NCI-H2081 (cell line): ENCODE results near the gene DAG1.
"Not testable (repeated sequence)": the region's sequence is repeated elsewhere in the genome, so short reads cannot be mapped to it uniquely, and the experiment has no call there.

Source experiments
- DNase-seq, 2 experiments: peaks; one replicate each; lab custom pipeline; 2025; lab: John Stamatoyannopoulos, UW

The DAG1 gene

DNA sequence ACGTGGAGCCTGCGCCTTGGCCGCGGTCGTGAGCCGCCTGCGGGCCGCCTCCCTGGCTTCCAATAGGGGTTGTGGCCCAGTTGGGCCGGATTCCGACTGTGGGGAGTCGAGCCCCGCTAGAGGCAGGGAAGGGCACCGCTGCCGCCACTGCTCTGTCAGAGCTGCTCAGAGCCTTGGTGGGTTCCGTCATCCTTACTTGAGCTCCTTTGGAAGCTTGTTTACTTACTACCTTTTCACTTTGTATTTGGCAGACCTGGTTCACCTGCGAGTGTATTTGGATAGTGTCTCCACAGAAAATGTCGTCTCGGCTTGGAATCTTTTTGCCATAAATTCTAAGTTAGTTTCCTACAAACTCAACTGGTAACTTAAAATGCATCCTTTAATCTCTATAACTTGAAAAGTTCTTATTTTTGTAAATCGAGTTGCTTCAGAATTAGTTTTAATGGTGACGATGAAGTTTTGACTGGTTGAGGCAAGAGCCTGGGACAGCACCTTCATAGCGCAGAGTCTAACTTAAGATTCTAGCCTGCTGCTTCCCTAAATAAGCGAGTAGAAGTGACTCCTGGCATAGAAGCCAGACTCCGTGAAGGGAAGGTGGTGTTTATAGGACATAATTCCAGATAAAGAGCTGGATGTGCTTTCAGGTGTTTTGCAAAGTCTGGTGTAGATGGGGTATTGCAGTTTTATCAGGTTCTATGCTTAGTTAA, 800 bp downstream of the DAG1 start:
- no peak for DNase-seq

DNA sequence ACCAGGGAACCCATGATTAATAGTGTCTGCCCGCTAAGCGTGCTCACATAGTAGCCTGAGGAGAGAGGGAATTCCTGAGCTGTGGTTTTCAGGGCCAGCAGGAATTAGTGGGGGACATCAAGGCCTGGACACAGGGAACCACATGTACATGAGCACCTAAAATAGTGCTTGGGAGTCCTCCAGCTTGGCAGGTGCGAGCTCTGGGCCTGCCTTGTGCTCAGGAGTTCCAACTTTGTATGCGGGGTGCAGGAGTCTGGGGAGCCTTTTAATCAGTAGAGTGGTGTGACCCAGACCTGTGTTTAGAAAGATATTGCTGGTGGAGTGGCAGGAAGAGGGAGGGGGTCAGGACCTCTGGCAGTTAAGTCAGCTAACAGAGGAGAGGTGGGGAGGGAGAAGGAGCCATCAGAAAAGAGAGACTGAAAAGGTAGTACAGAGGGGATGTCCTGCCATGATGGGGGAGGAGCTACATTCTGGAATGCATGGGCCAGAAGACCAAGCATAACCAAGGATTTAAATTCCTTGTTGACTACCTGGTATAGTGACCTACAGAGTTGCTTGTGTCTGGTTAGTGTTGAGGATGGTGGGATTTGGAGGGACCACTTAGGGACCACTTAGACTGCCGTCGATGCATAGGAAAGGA, 1.9 kb downstream of the DAG1 start:
- DNase-seq = no peak

GRCh38 chr3:49476563-49476962, 6.5 kb downstream of the DAG1 start:
- no peak for DNase-seq

DNA sequence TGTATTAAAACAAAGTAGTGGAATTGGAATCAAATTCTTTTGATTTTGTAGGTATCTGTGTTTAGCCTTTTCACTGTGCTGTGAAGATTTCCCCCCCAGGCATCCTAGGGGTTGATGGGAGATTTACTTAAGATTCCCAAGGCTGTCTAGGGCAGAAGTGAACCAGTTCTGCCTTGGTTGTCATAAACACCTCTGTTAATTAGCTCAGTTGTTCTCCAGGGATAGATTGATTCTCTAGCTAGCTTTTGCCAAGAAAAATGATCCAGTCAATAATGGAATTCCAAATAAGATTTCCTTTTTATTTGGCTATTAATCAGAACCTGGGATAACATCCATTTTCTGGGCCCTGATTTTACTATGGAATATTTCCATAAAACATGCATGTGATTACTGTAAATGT, 12.7 kb downstream of the DAG1 start:
- DNase-seq = no peak

- DNase-seq = no peak
These were observed 14.4 kb downstream of the DAG1 start for GRCh38 chr3:49484471-49484870.

- no peak for DNase-seq
These were observed 19.2 kb downstream of the DAG1 start for GRCh38 chr3:49489247-49489646.

DNA sequence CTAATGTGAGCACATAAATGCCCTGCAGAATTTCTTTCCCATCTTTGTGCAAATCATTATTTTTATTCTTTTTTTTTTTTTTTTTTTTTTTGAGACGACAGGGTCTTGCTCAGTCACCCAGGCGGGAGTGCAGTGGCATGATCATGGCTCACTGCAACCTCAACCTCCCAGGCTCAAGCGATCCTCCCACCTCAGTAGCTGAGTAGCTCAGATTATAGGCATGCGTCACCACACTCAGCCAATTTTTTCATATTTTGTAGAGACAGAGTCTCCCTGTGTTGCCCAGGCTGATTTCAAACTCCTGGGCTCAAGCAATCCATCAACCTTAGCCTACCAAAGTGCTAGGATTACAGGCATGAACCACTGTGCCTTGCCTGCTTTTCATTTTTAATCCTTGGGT, 22.9 kb downstream of the DAG1 start:
- no peak for DNase-seq

DNA sequence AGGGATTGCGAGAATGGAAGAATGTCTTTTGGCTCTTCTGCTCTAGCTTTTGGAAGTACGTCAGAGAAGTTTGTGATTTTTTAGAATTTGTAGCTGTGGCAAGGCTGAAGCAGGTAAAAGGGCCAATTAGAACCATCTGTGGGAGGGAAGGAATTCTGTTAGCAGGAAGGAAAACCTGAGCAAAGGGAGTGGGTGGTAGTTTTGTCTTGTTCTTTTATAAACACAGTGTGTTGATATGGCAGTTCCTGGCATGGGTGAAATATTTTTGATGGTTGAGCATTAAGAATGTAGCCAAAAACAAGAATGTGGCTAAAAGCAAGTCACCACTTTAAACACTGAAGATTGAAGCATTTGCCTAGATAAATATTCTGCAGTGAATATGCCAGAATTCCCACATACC, 23.8 kb downstream of the DAG1 start:
- no peak for DNase-seq

- no peak for DNase-seq
These were observed 25.0 kb downstream of the DAG1 start for GRCh38 chr3:49495023-49495422.

DNA sequence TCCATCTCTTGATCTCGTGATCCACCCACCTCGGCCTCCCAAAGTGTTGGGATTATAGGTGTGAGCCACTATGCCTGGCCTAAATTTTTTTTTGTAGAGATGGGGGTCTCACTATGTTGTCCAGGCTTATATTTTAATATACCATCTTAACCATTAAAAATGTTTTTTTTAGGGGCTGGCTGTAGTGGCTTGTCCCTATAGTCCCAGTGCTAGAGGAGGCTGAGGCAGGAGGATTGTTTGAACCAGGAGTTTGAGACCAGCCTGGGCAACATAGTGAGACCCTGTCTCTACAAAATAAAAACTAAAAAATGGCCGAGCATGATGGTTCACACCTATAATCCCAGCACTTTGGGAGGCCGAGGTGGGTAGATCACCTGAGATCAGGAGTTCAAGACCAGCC, 26.8 kb downstream of the DAG1 start:
- not testable (repeated sequence) for DNase-seq

DNA sequence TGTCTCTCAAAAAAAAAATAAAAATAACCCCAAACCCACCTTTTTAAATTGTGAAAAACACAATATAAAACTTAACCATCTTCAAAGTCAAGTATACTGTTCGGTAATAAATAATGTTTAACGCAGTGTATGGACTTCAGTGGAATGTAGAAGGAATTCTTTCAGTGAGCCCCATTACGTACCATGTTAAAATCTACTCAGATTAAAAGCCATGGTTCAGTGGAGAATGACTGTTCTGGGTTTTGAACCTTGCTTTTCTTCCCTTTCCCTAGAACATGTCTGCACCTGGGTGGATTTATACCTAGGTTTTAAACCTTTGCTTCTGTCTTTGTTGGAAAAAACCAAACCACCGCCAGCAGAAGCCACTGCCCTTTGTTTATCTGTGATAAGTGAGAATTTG, 27.5 kb downstream of the DAG1 start:
- DNase-seq = no peak

- DNase-seq = no peak
These were observed 28.2 kb downstream of the DAG1 start for GRCh38 chr3:49498239-49498638.

GRCh38 chr3:49498648-49499047, 28.6 kb downstream of the DAG1 start:
- no peak for DNase-seq

- DNase-seq = no peak
These were observed 30.2 kb downstream of the DAG1 start for GRCh38 chr3:49500205-49500731.

DNA sequence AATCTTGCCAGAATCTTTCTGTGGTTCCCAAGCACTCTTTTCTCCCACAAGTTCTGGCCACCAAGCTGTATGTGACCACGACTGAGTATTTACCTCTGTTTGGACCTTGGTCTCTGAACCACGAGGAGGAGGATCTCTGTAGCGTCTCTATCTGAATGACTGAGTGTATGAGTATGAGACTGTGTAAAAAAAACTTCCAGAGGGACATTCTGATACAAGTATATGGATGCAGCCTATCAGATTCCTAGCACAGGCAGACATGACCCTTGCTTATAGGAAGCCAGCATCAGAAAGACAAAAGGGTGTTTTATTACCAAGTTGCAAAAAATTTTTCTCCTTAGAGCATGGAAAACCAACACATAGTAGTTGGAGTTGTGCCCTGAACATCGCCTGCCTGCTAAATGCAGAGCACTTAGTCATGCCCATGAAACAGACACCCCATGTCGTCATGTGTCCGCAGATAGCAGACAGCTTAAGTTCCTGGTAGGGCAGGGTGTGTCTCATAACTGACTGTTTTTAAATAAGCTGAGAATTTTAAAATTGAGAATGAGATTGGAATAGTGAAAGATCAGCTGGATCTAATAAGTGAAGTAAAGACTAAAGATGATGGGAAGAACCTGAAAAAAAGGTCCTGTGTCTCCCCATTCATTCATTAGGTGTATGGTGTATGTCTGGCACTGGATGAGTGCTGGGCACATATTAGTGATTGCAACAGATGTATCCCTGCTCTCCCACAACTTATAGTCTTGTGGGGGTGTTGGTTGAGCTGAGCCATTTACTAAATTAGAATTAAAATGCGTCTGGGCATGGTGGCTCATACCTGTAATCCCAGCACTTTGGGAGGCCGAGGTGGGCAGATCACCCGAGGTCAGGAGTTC, 30.9 kb downstream of the DAG1 start:
- no peak for DNase-seq

GRCh38 chr3:49501842-49502241, 31.8 kb downstream of the DAG1 start:
- DNase-seq = no peak

DNA sequence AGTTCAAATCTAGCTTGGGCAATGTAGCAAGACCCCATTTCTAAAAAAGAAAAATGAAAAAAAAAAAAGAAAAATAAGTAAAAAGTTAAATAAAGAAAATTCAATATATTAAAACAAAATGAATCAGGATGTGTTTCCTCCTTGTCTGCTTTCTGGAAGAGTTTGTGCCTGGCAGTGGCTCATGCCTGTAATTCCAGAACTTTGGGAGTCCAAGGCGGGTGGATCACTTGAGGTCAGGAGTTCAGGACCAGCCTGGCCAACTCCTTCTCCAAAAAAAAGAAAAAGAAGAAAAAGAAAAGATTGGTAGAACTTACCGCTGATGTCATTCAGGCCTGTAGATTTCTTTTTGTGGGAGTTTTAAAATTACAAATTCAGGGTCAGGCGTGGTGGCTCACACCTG, 36.8 kb downstream of the DAG1 start:
- no peak for DNase-seq

- DNase-seq = no peak
These were observed 39.0 kb downstream of the DAG1 start for GRCh38 chr3:49509028-49509561.

- DNase-seq = no peak
These were observed 41.6 kb downstream of the DAG1 start for GRCh38 chr3:49511639-49512038.

- DNase-seq = no peak
These were observed 42.8 kb downstream of the DAG1 start for GRCh38 chr3:49512781-49513355.

- DNase-seq = no peak
These were observed 43.5 kb downstream of the DAG1 start for GRCh38 chr3:49513494-49514124.

DNA sequence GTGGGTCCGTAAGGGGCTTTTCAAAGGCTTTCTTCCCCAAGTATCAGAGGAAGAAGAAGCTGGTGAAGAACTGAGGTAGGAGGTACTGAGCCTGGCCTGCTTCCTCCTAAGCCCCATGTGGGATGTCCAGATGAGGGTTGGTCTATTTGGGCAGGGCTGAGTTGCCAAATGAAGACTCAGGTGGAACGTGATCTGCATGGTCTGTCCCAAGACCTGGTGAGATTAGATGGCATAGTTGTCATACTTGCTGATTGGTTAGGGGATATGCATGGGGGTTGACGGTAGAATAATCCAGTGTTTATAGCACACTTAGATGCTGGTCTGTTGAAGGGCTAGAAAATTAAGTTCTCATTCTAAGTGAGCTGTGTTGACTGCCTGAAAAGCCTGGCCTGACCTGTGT, 47.9 kb downstream of the DAG1 start:
- DNase-seq = no peak
